Ramos (cell line): Measurements from ENCODE around the gene TMEM150B.

Experiments used
- in situ Hi-C: fragments of 300-500 bp; cut with MboI; formaldehyde crosslinking; loops from one replicate; pipeline ENCODE4 v1.14.3; 2022; ENCODE audit warnings: low sequenced_read_pairs; ENCODE audit not compliant: unreplicated experiment

TMEM150B gene

DNA sequence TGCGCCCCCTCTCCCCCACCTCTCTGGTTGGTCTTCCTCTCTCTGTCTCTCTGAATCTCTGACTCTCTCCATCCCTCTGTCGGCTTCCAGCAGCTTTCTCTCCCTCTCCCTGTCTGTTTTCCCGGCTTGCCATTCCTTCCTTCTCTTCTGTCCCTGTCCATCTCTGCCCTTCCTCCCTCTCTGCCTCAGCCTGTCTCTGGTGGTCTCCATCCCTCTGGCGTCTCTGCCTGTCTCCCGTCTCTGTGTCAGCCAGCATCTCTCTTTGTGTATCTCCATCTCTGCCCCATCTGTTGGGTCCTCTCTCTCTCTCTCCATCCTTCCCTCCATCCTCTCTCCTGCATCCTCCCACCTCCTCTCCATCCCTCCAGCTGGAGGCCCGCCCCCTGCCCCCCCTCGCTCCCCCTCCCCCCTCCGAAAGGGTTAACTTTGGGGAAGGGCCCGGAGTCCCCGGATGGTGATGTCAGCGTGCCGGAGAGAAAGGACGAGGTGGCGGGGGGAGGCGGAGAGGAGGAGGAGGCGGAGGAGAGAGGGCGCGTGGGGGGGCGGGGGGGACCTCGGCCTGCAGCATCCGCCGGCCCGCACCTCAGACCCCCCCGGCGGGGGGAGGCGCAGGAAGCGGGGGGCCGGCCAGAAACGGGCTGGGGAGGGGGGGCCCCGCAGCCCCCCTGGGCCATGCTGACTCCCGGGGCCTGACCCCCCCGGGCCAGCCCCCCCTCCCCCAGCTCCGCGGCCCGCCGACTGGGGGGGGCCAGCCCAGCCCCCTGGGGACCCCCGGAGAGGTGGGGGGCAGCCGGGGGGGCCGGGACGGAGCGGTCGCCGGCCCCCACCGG, 41.4 kb downstream of the TMEM150B start, which contains the start of gene BRSK1:
Gene BRSK1 (plus strand): TSS at position 450 of the 830 bp plus-strand sequence. CDS start 446 bp downstream, outside the sequence.
- in situ Hi-C loops = loop anchor here (25.0 kb wide), 1 partner anchor 354 kb away; the partner anchor contains the start of genes CCDC106, ZNF580 and ZNF581

DNA sequence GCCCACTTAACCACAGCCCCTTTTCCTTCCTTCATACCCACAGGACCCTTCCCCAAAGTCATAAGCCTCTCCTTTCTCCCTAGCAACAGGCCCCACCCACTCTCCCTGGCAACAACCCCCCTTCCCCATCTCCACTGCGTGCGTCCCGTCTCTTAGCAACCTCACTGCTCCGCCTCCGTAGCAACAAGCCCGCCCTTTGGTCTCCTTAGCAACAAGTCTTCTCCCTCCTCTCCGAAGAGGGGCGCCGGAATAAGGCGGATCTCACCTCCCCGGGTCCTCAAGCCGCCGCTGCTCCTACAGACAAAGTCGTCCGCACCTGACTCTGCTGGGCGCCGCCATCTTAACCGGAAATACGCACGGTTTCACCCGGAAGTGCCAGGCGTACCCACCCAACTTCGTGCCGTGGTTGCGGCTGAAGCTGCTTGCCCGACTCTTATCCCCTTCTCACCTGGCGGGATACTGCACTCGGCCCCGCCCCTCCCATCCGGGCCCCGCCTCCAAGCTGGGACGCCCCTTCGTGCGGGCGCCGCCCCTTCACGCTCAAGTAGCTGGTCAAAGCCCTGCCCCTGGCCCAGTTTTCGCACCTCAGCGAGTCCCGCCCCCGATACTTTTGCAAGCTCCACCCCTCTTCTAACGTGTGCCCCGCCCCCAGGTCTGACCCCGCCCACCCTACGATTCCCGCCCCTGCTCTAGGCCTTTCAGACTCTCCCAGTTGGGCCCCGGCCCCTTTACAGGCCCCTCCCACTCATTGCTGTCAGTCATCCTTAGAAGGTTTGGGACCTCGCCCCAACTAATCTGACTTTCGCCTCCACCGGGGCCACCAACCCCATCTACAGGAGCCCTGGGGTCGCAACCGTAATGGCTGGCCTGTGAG, 45.1 kb downstream of the TMEM150B start, which contains the start of gene HSPBP1:
Gene HSPBP1 (minus strand): TSS at position 341 of the 874 bp plus-strand sequence. CDS start 502 bp downstream, outside the sequence.
- in situ Hi-C loops = loop anchor here (25.0 kb wide), 1 partner anchor 357 kb away; the partner anchor contains the start of genes CCDC106, ZNF580 and ZNF581

DNA sequence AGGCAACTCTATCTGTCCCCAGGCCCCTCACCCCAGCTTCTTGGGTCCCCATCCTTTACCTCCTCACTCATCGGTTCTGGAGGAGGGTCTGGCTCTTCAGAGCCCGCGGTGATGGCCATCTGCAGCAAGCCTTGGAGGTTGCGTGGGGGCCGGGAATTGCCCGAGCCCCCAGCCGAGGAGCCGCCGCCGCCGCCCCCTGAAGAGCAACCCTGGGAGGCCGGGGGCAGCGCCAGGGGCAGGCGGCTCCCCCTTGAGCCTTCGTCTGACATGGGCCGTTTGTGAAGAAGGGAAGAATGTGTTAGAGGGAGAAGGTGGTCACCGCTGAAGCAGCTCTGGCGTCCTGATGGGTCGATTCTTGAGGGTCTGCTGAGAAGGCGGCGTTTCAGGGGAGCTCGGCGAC, 45.8 kb downstream of the TMEM150B start:
- in situ Hi-C loops = loop anchor here (25.0 kb wide), 1 partner anchor 358 kb away; the partner anchor contains the start of genes CCDC106, ZNF580 and ZNF581

DNA sequence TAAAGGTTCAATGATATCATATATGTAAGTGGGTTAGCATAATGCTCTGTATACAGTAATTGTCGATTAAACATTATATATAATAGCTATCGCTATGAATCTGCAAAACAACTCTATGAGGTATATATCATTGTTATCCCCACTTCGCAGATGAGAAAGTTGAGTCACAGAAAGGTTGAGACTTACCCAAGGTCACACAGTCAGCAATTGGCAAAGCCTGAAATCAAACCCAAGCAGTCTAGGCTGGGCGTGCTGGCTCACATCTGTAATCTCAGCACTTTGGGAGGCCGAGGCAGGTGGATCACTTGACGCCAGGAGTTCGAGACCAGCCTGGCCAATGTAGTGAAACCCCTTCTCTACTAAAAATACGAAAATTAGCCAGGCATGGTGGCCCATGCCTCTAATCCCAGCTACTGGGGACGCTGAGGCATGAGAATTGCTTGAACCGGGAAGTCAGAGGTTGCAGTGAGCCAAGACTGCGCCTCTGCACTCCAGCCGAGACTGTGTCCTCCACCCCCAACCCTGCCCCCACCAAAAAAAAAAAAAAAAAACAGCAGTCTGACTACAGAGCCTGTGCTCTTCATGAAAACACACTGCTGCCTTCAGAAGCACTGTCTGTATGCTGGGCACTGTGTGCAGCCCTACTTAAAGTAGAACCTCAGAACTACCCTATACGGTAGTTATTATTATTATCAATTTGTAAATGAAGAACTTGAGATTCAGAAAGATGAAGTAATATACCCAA, 46.6 kb downstream of the TMEM150B start:
- in situ Hi-C loops = loop anchor here (25.0 kb wide), 1 partner anchor 359 kb away; the partner anchor contains the start of genes CCDC106, ZNF580 and ZNF581

DNA sequence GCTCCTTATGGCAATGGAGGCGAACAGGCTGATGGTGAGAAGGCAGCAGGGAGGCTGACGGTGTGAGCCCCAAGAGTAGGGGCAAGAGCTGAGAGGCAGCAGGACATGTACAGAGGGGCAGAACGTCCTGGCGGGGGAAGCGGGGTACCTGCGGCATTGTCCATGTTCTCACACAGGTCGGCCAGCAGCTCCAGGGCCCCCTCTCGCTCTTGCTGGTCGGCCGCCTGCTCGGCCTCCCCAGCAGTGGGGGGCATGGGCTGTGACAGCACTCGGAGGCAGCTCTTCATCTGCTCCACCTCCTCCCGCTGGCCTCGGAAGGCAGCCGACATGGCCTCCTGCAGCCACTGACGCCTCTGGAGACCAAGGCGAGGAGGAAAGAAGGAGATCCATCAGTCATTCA, 47.6 kb downstream of the TMEM150B start:
- in situ Hi-C loops = loop anchor here (25.0 kb wide), 1 partner anchor 360 kb away; the partner anchor contains the start of genes CCDC106, ZNF580 and ZNF581

DNA sequence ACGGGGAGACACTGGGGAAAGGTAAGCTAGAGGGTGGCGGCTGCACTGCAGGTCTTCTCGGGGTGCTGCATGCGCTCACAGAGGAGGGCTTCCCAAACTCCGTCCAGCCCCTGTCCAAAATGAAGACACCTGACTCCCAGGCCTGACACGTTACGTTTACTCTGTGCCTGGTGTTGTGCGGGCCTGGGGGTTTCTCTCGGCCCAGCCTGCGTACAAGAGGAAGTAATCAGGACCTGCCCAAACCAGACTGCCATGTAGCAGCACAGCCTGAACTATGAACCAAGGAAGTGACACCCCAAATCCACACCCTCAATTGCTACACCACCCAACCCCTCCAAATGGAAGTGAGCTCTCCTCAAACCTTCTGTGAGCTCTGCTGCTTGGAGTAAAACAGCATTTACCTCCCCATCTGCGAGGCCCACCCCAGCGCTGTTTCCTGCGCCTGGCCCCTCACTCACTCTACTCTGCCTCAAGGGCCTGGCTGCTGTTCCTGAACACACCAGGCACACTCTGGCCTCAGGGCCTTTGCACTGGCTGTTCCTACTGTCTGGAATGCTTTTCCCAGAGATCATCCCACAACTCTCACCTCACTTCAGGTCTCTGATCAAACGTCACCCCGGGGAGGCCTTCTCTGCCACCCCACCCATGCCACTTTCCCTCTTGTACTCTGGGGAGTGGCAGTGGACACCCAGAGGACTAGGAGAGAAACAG, 48.3 kb downstream of the TMEM150B start:
- in situ Hi-C loops = loop anchor here (25.0 kb wide), 1 partner anchor 360 kb away; the partner anchor contains the start of genes CCDC106, ZNF580 and ZNF581

DNA sequence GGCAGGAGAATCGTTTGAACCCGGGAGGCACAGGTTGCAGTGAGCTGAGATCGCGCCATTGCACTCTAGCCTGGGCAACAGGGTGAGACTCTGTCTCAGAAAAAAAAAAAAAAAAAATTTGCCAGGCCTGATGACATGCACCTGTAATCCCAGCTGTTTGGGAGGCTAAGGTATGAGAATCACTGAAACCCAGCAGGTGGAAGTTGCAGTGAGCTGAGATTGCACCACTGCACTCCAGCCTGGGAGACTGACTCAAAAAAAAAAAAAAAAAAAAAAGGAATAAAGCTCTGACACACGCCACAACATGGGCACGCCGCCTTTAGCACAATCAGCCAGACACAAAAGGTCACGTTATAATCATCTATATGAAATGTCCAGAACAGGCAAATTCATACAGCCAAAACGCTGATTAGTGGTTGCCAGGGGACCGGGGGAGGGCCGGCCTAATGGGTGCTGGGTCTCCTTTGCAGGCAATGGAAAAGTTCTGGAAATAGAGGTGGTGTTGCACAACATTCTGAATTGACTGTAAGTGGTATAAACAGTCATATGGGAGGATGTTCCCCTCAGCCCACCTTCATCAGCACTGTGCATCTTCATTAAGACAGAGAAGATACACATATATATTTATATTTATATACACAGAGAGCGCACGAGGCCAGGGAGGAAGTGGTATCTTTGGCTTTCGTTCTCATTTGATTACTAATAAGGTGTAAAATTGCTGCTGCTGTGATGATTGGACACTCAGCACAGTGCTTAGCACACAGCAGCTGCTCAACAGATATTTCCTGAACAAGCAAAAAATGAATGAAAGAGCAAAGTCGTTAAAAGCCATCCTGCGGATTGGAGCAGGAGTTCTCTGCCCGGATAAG, 49.1 kb downstream of the TMEM150B start:
- in situ Hi-C loops = loop anchor here (25.0 kb wide), 1 partner anchor 361 kb away; the partner anchor contains the start of genes CCDC106, ZNF580 and ZNF581

DNA sequence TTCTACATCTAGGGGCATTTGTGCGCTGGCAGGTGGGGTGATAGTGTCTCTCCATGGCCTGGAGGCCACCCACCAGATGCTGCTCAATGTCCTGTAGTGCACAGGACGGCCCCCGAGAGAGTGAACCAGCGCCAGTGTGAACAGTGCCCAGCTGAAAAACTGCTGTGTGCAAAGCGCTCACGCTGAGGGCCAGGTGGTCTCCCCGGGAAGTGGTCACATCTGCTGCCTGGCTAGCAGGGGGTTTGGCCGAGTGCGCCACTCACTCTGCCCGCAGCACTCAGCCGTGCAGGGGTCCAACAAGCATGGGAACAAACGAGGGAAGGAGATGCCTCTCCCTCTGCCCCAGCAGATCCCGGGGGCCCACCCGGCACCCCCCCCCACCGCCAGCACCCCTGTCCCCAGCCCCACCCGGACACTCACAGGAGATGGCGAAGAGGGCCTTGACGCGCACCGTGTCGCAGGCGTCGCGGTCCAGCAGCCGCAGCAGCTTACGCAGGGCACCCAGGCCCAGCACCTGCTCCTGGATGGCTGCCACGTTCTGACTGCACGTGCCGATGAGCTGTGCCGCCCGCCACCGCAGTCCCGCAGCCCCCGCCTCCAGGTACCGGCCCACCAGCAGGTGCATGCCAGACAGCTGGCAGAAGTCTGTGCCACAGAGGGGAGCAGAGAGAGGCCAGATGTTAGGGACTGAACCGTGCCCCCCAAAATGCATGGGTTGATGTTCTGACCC, 51.0 kb downstream of the TMEM150B start:
- in situ Hi-C loops = no loop called here

DNA sequence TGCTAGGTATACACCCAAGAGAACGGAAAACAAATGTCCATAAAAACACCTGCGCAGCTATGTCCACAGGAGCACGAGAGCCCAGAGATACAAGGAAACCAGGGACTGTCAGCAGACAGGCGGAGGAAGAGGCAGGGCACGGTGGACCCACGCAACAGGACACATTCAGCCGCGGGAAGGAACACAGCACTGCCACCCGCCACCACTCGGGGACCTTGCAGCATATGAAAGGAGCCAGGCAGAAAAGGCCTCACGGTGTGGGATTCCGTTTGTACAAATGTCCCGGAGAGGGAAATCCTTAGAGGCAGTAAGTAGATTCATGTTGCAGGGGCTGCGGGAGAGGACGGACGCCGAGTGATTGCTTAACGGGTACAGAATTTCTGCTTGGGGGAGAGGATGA, 53.0 kb downstream of the TMEM150B start:
- in situ Hi-C loops = no loop called here

DNA sequence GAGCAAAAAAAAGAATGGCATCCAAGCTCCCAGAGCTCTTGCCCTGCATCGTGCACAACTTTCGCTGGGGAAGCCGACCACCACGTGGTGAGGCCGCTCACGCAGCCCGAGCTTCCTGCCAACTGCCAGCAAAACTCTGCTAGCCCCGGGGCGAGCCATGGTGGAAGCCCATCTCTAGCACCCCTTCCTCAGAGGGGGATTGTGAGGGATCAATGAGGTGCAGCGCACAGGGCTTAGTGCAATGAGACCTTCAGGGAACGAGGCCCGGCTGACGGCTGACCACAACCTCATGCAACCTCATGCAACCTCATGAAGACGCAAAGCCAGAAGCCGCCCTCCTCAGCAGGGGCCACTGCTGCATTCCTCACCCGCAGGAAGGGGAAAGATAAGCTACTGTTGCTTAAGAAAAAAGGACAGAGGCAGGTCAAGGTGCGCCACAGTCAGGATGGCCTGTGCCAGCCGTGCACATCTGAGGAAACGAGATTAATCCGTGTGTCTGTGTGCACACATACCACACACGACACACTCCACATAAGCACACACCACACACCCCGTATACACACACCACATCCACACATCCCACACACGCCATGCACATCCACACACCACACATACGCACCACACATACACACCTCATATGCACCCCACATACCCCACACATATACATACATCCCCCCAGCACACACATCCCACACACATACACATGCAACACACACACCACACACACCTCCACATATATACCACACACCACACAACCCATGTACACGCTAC, 54.8 kb downstream of the TMEM150B start:
- in situ Hi-C loops = no loop called here

DNA sequence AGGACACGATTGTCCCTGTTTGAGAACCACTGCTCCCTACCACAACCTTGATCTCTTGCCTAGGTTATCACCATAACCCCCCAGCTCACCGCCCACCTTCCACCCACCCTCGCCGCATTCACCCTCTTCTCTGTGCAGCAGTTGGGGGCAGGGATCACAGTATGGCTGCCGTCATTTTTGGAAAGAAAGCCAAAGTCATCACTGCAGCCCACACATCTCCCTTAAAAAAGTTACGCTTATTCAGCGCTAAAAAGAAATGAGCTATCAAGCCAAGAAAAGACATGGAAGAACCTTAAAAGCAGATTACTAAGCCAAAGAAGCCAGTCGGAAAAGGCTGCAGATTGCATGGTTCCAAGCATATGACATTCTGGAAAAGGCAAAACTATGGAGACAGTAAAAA, 55.8 kb downstream of the TMEM150B start:
- in situ Hi-C loops = no loop called here

DNA sequence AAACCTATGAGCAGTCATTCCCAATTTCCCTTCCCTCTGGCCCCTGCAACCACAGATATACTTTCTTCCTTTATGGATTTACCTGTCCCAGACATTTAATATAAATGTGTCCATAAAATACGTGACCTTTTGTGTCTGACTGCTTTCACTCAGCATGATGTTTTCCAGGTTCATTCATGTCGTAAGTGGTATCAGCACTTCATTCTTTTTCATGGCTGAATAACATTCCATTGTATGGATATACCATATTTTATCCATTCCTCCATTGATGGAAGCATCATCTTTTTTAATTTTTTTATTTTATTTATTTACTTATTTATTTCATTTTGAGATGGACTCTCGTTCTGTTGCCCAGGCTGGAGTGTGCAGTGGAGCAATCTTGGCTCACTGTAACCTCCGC, 58.3 kb downstream of the TMEM150B start:
- in situ Hi-C loops = no loop called here

DNA sequence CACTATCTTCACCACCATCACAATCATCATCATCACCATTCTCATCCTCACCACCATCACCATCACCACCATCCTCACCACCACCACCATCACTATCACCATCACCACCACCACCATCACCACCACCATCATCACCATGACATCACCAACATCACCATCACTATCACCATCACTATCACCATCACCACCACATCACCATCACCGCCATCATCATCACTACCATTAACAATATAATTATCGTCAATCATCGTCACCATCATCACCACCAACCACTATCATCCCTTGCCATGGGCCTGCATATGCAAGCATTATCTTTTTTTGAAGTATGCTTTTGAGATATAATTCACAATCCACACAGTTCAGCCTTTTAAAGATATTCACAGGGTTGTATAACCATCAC, 58.7 kb downstream of the TMEM150B start:
- in situ Hi-C loops = no loop called here

DNA sequence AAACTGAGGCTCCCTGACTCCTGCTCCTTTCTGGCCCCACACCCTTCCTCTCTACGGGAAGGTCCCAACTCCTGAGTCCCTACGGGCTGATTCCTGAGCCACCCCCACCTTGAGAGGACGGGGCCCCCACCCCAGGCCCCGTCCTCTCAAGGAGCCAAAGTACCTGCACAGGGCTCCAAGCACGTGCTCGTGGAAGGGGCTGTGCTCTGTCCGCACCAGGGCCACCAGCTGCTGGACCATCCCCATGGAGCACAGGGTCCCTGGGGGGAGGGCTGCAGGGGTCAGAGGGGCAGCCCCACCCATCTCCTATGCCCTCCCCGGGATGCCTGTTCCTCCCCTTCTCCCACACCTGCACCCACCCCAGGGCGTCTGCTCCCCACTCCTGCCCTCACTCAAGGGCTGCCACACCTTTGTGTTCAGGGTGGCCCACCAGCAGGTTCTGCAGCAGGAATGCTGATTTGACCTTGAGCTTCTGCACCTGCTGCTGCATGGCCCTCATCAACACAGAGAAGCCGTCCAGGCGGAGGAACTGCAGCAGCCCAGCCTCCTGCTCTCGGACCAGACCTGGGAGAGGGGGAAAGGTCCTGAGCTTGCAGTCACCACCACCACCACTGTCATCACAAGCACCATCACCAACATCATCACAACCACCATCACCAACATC, 59.3 kb downstream of the TMEM150B start:
- in situ Hi-C loops = no loop called here

DNA sequence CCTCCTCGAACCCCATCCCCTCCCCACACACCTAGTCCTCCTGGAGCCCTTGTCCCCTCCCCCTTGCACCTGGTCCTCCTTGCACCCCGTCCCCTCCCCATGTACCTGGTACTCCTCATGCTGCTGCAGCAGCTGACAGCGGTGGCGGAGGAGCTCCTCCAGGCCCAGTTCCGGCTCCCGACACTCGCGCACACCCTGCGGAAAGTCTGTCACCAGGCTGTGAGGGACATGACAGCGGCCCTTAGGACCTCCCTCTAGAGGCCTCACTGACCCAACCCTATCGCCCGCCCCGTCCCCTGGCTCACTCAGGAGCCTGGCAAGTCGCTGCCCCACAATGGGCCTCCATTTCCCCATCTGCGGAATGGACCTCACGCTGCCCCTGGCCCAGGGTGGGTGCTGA, 60.0 kb downstream of the TMEM150B start:
- in situ Hi-C loops = no loop called here

DNA sequence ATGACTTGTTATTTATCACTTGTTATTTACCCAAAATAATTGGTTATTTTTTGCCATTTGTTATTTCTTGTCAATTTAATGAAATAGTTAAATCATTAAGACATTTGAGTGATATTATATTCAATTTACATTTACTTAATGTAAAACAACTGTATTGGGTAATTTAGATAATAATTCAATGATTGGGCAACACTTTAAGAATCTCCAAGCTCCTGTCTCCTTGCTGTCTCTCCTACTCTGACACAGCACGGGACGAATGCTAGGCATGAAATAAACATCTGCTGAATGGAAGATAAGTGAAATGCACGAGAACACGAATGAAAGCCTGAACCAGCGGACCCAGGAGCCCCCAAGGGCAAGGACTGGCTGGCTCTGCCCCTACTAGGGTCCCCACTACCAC, 60.6 kb downstream of the TMEM150B start:
- in situ Hi-C loops = no loop called here
